Measurements from ENCODE around the gene ADAMTSL4. TPM values are rescaled to one million over a fixed set of nuclear protein-coding genes. Genes with fewer than 3 reads are reported as not detected.
A peak's percentile ranks its signal among the peaks of the same experiment; 100 is the strongest.

Gene ADAMTSL4
- total and polyA plus RNA-seq, 9 donors = 20.2 to 56.0 (median 43.5) TPM

DNA sequence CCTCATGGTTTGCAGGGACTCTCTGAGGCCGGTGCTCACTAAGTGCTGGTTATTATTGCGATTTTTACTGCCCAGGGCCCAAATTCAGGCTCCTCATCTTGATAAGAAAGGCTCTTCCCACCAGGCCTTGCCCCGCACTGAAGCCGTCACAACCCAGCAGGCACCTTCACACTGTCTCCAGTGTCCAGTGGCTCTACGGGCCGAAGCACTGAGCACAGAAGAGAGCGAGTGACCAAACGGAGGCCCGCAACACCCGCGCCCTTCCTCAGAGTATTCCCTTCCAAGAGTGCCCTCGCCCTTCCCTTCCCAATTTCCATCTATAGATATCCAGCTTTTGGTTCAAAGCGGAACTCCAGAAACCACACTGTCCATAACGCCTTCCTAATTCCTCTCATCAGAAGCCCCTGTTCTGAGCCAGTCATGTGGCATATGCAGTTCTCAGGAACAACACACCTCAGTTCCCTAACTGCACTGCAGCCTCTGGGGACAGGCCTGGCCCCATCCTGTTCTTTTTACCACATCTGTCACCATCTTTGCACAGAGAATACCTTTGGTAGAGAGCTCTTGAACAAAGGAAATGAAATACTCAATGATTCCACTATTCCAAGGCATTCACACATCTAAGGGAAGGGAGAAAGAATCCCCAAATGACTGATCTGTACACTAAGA is 18.6 kb upstream of the ADAMTSL4 start:
- WGBS (ENCODE audit: insufficient coverage) = 89% methylated on average over 14 of the region's 14 CpGs
- no peaks in the 10 kb centered on the region for H3K9me3 ChIP-seq (replicated peaks; ENCODE audit: control insufficient read depth, low read depth, low read length)
- no peak overlapping the region for H3K4me3 ChIP-seq (ENCODE audit: low read length)
- H3K4me1 ChIP-seq (ENCODE audit: control insufficient read depth, insufficient read depth, low read length) = peaks cover 35% of the 10 kb centered on the region
- H3K27ac ChIP-seq (ENCODE audit: low read length) = no peak overlapping the region
- no peaks in the 10 kb centered on the region for H3K27me3 ChIP-seq (ENCODE audit: control insufficient read depth, insufficient read depth, low read length)
- no peak for DNase-seq
- no peaks in the 10 kb centered on the region for H3K36me3 ChIP-seq (ENCODE audit: control insufficient read depth, insufficient read depth, low read length)

- H3K4me1 ChIP-seq (ENCODE audit: control insufficient read depth, insufficient read depth, low read length) = peaks cover 46% of the 10 kb centered on the region
- H3K27me3 ChIP-seq (ENCODE audit: control insufficient read depth, insufficient read depth, low read length) = no peaks in the 10 kb centered on the region
- H3K27ac ChIP-seq (ENCODE audit: low read length) = peak overlapping the region; percentile 77
- no peak overlapping the region for H3K4me3 ChIP-seq (ENCODE audit: low read length)
- H3K36me3 ChIP-seq (ENCODE audit: control insufficient read depth, insufficient read depth, low read length) = no peaks in the 10 kb centered on the region
- DNase-seq = no peak
- 54% methylated on average over 5 of the region's 5 CpGs for WGBS (ENCODE audit: insufficient coverage)
- no peaks in the 10 kb centered on the region for H3K9me3 ChIP-seq (replicated peaks; ENCODE audit: control insufficient read depth, low read depth, low read length)
Observed at GRCh38 chr1:150532860-150533259, 16.3 kb upstream of the ADAMTSL4 start.

GRCh38 chr1:150534002-150534401 is 15.2 kb upstream of the ADAMTSL4 start:
- 83% methylated on average over 4 of the region's 6 CpGs for WGBS (ENCODE audit: insufficient coverage)
- Histone ChIP-seq H3K27ac (ENCODE audit: low read length) (no peak overlapping the region), H3K4me1 (ENCODE audit: control insufficient read depth, insufficient read depth, low read length) (peaks cover 55% of the 10 kb centered on the region), H3K9me3 (replicated peaks; ENCODE audit: control insufficient read depth, low read depth, low read length) (no peaks in the 10 kb centered on the region), H3K27me3 (ENCODE audit: control insufficient read depth, insufficient read depth, low read length) (no peaks in the 10 kb centered on the region), H3K36me3 (ENCODE audit: control insufficient read depth, insufficient read depth, low read length) (no peaks in the 10 kb centered on the region), H3K4me3 (ENCODE audit: low read length) (no peak overlapping the region)
- DNase-seq = no peak

DNA sequence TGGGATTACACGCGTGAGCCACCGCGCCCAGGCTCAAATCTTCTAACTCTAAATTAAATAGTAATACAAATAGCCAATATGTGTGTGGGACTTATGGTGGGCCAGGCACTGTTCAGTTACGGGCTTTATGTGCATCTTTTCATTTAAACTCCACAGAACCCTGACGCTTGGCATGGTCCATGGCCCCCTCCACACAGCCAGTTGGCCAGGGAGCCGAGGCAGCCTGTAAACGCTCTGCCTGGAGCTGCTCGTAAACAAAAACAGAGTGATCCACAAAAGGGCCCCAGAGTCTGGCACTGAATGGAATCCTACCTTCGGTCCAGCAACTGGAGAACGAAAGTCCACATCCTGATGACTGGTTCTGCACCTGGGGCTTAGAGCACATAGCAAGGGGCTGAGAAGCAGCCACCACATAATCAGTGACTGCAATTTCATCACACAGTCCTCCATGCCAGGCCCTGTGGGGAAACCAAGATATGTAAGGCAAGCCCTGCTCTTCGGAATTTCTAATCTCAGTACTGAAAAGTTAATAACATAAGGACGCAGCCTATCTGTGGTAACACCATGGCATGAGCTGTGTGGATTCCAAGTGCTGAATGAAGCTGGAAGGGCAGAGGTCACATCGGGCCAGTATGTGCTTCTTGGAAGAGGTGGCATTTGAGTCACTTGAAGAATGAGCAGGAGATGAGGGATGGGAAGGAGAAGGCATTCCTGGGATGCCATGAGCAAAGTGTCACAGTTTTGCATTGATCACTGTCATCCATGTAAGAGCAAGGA is 13.5 kb upstream of the ADAMTSL4 start:
- no peak for DNase-seq

GRCh38 chr1:150536836-150537731 is 12.1 kb upstream of the ADAMTSL4 start:
- no peak for DNase-seq
- Histone ChIP-seq H3K27me3 (ENCODE audit: control insufficient read depth, insufficient read depth, low read length) (no peaks in the 10 kb centered on the region), H3K27ac (ENCODE audit: low read length) (peak overlapping the region; percentile 37), H3K4me3 (ENCODE audit: low read length) (no peak overlapping the region), H3K9me3 (replicated peaks; ENCODE audit: control insufficient read depth, low read depth, low read length) (no peaks in the 10 kb centered on the region), H3K4me1 (ENCODE audit: control insufficient read depth, insufficient read depth, low read length) (peaks cover 50% of the 10 kb centered on the region), H3K36me3 (ENCODE audit: control insufficient read depth, insufficient read depth, low read length) (no peaks in the 10 kb centered on the region)
- 94% methylated on average over 6 of the region's 12 CpGs for WGBS (ENCODE audit: insufficient coverage)

More for the DNA sequence above, 13.5 kb upstream of the ADAMTSL4 start:
- H3K4me3 ChIP-seq (ENCODE audit: low read length) = no peak overlapping the region
- H3K27ac ChIP-seq (ENCODE audit: low read length) = peak overlapping the region; percentile 40
- no peaks in the 10 kb centered on the region for H3K36me3 ChIP-seq (ENCODE audit: control insufficient read depth, insufficient read depth, low read length)
- no peaks in the 10 kb centered on the region for H3K9me3 ChIP-seq (replicated peaks; ENCODE audit: control insufficient read depth, low read depth, low read length)
- 79% methylated on average over 8 of the region's 14 CpGs for WGBS (ENCODE audit: insufficient coverage)
- H3K27me3 ChIP-seq (ENCODE audit: control insufficient read depth, insufficient read depth, low read length) = no peaks in the 10 kb centered on the region
- peaks cover 51% of the 10 kb centered on the region for H3K4me1 ChIP-seq (ENCODE audit: control insufficient read depth, insufficient read depth, low read length)

DNA sequence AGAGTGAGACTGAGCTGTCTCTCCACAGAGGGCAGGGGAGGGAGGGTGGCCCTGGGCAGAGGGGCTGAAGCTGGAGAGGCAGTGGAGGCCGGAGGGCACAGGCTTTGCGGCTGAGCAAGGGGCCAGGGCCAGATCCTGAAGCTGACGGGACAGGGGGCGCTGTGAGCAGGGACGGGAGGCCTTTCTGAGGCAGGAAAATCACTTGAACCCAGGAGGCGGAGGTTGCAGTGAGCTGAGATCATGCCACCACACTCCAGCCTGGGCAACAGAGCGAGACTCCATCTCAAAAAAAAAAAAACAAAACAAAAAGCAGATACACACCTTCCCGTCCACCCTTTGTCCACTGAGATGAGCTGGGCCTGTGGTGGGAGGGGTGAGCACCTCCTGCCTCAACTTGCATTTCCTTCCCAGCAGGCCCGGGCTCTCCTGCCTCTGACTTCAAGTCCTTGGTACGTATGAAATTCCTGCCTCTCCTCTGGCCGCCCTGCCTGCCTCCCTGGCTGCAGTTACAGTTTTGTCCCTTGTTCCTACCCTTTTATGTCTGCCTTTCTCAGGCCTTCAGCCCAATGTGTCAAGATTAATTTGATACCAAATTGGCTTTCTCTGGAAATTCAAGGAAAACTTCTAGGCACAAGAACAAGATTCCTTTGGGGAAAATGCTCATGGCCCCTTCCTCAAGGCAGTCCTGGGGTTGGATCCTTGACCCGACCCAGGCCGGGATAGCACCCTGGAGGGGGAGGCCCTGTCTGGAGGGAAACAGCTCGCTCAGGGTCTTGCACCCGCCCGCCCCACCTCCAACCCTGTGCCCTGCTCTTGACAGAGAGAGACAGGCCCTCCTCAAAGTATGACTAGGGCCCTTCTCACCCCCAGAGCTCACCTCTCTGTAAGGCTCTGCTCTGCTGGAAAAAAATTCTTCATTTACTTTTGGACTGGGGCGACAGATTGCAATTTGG is 11.2 kb upstream of the ADAMTSL4 start:
- 67% methylated on average over 7 of the region's 17 CpGs for WGBS (ENCODE audit: insufficient coverage)
- H3K9me3 ChIP-seq (replicated peaks; ENCODE audit: control insufficient read depth, low read depth, low read length) = no peaks in the 10 kb centered on the region
- no peaks in the 10 kb centered on the region for H3K27me3 ChIP-seq (ENCODE audit: control insufficient read depth, insufficient read depth, low read length)
- H3K36me3 ChIP-seq (ENCODE audit: control insufficient read depth, insufficient read depth, low read length) = no peaks in the 10 kb centered on the region
- H3K27ac ChIP-seq (ENCODE audit: low read length) = peak overlapping the region; percentile 65
- no peak overlapping the region for H3K4me3 ChIP-seq (ENCODE audit: low read length)
- peaks cover 41% of the 10 kb centered on the region for H3K4me1 ChIP-seq (ENCODE audit: control insufficient read depth, insufficient read depth, low read length)
- DNase-seq = peak; percentile 77

- Histone ChIP-seq H3K27me3 (ENCODE audit: control insufficient read depth, insufficient read depth, low read length) (no peaks in the 10 kb centered on the region), H3K27ac (ENCODE audit: low read length) (peak overlapping the region; percentile 91), H3K4me3 (ENCODE audit: low read length) (no peak overlapping the region), H3K9me3 (replicated peaks; ENCODE audit: control insufficient read depth, low read depth, low read length) (no peaks in the 10 kb centered on the region), H3K4me1 (ENCODE audit: control insufficient read depth, insufficient read depth, low read length) (peaks cover 14% of the 10 kb centered on the region), H3K36me3 (ENCODE audit: control insufficient read depth, insufficient read depth, low read length) (no peaks in the 10 kb centered on the region)
- 42% methylated on average over 8 of the region's 13 CpGs for WGBS (ENCODE audit: insufficient coverage)
- DNase-seq = peak; percentile 91
Observed at GRCh38 chr1:150543500-150544143, 5.6 kb upstream of the ADAMTSL4 start.

DNA sequence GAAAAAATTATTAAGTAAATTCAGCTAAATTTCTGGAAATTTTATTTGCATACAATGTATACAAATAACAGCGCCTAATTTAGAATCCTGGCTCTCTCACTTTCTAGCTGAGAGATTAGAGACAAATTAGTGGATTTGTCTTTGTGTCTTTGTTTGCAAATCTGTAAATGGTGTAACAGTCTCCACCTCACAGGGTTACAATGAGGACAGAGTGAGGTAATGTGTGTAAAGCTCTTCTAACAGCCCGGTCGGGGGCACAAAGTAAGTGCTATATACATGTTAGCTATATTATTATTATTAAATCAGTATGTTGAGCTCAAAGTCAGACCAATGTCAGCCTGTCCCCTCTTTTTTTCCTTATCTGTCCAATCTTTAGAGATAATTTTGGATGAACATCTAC is 5.0 kb upstream of the ADAMTSL4 start:
- H3K27ac ChIP-seq (ENCODE audit: low read length) = peak overlapping the region; percentile 91
- H3K27me3 ChIP-seq (ENCODE audit: control insufficient read depth, insufficient read depth, low read length) = no peaks in the 10 kb centered on the region
- H3K4me3 ChIP-seq (ENCODE audit: low read length) = no peak overlapping the region
- peaks cover 12% of the 10 kb centered on the region for H3K4me1 ChIP-seq (ENCODE audit: control insufficient read depth, insufficient read depth, low read length)
- DNase-seq = peak; percentile 78
- no peaks in the 10 kb centered on the region for H3K9me3 ChIP-seq (replicated peaks; ENCODE audit: control insufficient read depth, low read depth, low read length)
- no peaks in the 10 kb centered on the region for H3K36me3 ChIP-seq (ENCODE audit: control insufficient read depth, insufficient read depth, low read length)
- WGBS (ENCODE audit: insufficient coverage) = no CpG with 5 or more reads among the region's 3 CpGs

GRCh38 chr1:150545486-150546032 is 3.6 kb upstream of the ADAMTSL4 start:
- H3K9me3 ChIP-seq (replicated peaks; ENCODE audit: control insufficient read depth, low read depth, low read length) = no peaks in the 10 kb centered on the region
- no peak for DNase-seq
- H3K36me3 ChIP-seq (ENCODE audit: control insufficient read depth, insufficient read depth, low read length) = no peaks in the 10 kb centered on the region
- H3K4me1 ChIP-seq (ENCODE audit: control insufficient read depth, insufficient read depth, low read length) = peaks cover 23% of the 10 kb centered on the region
- H3K27me3 ChIP-seq (ENCODE audit: control insufficient read depth, insufficient read depth, low read length) = peaks cover 2% of the 10 kb centered on the region
- H3K27ac ChIP-seq (ENCODE audit: low read length) = no peak overlapping the region
- no CpG with 5 or more reads among the region's 6 CpGs for WGBS (ENCODE audit: insufficient coverage)
- no peak overlapping the region for H3K4me3 ChIP-seq (ENCODE audit: low read length)
